ENCODE data around the gene CFAP74.

The CFAP74 gene

GRCh38 chr1:1925437-1926345, 77.9 kb downstream of the CFAP74 start:
- no peak overlapping the region for H2BK120ac ChIP-seq (ENCODE audit: low read depth, low read length)
- no peak for DNase-seq
- WGBS (ENCODE audit: extremely low coverage, insufficient coverage, low lambda C conversion rate) = no CpG with 5 or more reads among the region's 27 CpGs

DNA sequence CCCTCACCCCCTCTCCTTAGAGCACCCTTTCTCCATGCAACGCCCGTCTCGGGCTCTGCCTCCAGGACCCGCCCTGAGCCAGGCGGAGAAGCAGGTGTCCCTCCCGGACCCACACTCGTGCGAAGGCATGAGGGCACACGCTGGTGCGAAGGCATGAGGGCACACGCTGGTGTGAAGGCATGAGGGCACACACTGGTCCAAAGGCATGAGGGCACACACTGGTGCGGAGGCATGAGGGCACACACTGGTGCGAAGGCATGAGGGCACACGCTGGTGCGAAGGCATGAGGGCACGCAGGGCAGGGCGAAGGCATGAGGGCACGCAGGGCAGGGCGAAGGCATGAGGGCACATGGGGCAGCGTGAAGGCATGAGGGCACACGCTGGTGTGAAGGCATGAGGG, 78.7 kb downstream of the CFAP74 start:
- Histone ChIP-seq H3K9ac (ENCODE audit: low read length) (no peak overlapping the region), H2BK120ac (ENCODE audit: low read depth, low read length) (no peak overlapping the region), H4K8ac (ENCODE audit: low read depth, low read length) (no peak overlapping the region), H2BK15ac (replicated peaks; ENCODE audit: low read depth) (no peak overlapping the region), H3K4me3 (ENCODE audit: low read length) (no peak overlapping the region), H3K56ac (ENCODE audit: low read length) (no peak overlapping the region), H3K23ac (ENCODE audit: low read length) (no peak overlapping the region), H3K36me3 (ENCODE audit: control insufficient read depth, insufficient read depth, low read length) (no peaks in the 10 kb centered on the region), H3K27me3 (ENCODE audit: insufficient read depth, low read length, poor library complexity) (no peaks in the 10 kb centered on the region), H3K27ac (ENCODE audit: low read depth, low read length) (no peak overlapping the region), H2AK5ac (ENCODE audit: low read length) (no peak overlapping the region), H3K79me1 (ENCODE audit: low read length) (no peaks in the 10 kb centered on the region), H3K4me2 (ENCODE audit: low read length) (no peak overlapping the region), H3K79me2 (ENCODE audit: control insufficient read depth, insufficient read depth, low read length) (no peaks in the 10 kb centered on the region), H4K5ac (ENCODE audit: low read length) (no peak overlapping the region), H2BK5ac (ENCODE audit: low read length) (no peak overlapping the region), H3K4ac (ENCODE audit: low read depth, low read length) (no peak overlapping the region), H3K4me1 (ENCODE audit: control insufficient read depth, low read depth, low read length) (peaks cover 1% of the 10 kb centered on the region), H3K18ac (ENCODE audit: low read length) (no peak overlapping the region)
- no peak for DNase-seq
- WGBS (ENCODE audit: extremely low coverage, insufficient coverage, low lambda C conversion rate) = no CpG with 5 or more reads among the region's 21 CpGs

More at GRCh38 chr1:1925437-1926345, 77.9 kb downstream of the CFAP74 start:
- Histone ChIP-seq H2AK5ac (ENCODE audit: low read length) (no peak overlapping the region), H3K36me3 (ENCODE audit: control insufficient read depth, insufficient read depth, low read length) (no peaks in the 10 kb centered on the region), H3K79me1 (ENCODE audit: low read length) (no peaks in the 10 kb centered on the region), H4K8ac (ENCODE audit: low read depth, low read length) (no peak overlapping the region), H2BK15ac (replicated peaks; ENCODE audit: low read depth) (no peak overlapping the region), H3K4me1 (ENCODE audit: control insufficient read depth, low read depth, low read length) (no peaks in the 10 kb centered on the region), H3K4me2 (ENCODE audit: low read length) (no peak overlapping the region), H4K5ac (ENCODE audit: low read length) (no peak overlapping the region), H3K23ac (ENCODE audit: low read length) (no peak overlapping the region), H3K18ac (ENCODE audit: low read length) (no peak overlapping the region), H3K56ac (ENCODE audit: low read length) (no peak overlapping the region), H3K4me3 (ENCODE audit: low read length) (no peak overlapping the region), H3K27me3 (ENCODE audit: insufficient read depth, low read length, poor library complexity) (no peaks in the 10 kb centered on the region), H3K27ac (ENCODE audit: low read depth, low read length) (no peak overlapping the region), H3K79me2 (ENCODE audit: control insufficient read depth, insufficient read depth, low read length) (no peaks in the 10 kb centered on the region), H3K9ac (ENCODE audit: low read length) (no peak overlapping the region), H3K4ac (ENCODE audit: low read depth, low read length) (no peak overlapping the region), H2BK5ac (ENCODE audit: low read length) (no peak overlapping the region)

GRCh38 chr1:1924386-1924785, 79.2 kb downstream of the CFAP74 start:
- no CpG with 5 or more reads among the region's 18 CpGs for WGBS (ENCODE audit: extremely low coverage, insufficient coverage, low lambda C conversion rate)
- Histone ChIP-seq H3K4me3 (ENCODE audit: low read length) (no peak overlapping the region), H3K23ac (ENCODE audit: low read length) (no peak overlapping the region), H3K36me3 (ENCODE audit: control insufficient read depth, insufficient read depth, low read length) (no peaks in the 10 kb centered on the region), H2BK5ac (ENCODE audit: low read length) (no peak overlapping the region), H3K79me2 (ENCODE audit: control insufficient read depth, insufficient read depth, low read length) (no peaks in the 10 kb centered on the region), H3K56ac (ENCODE audit: low read length) (no peak overlapping the region), H3K4me2 (ENCODE audit: low read length) (no peak overlapping the region), H3K9ac (ENCODE audit: low read length) (no peak overlapping the region), H3K18ac (ENCODE audit: low read length) (no peak overlapping the region), H2BK15ac (replicated peaks; ENCODE audit: low read depth) (no peak overlapping the region), H2BK120ac (ENCODE audit: low read depth, low read length) (no peak overlapping the region), H4K5ac (ENCODE audit: low read length) (no peak overlapping the region), H3K27ac (ENCODE audit: low read depth, low read length) (no peak overlapping the region), H3K4me1 (ENCODE audit: control insufficient read depth, low read depth, low read length) (peaks cover 3% of the 10 kb centered on the region), H3K27me3 (ENCODE audit: insufficient read depth, low read length, poor library complexity) (no peaks in the 10 kb centered on the region), H3K79me1 (ENCODE audit: low read length) (no peaks in the 10 kb centered on the region), H4K8ac (ENCODE audit: low read depth, low read length) (no peak overlapping the region), H3K4ac (ENCODE audit: low read depth, low read length) (no peak overlapping the region), H2AK5ac (ENCODE audit: low read length) (no peak overlapping the region)
- DNase-seq = no peak

GRCh38 chr1:1922956-1923833, 80.4 kb downstream of the CFAP74 start:
- H3K56ac ChIP-seq (ENCODE audit: low read length) = no peak overlapping the region
- H3K79me1 ChIP-seq (ENCODE audit: low read length) = no peaks in the 10 kb centered on the region
- H3K36me3 ChIP-seq (ENCODE audit: control insufficient read depth, insufficient read depth, low read length) = no peaks in the 10 kb centered on the region
- no peak overlapping the region for H3K4me2 ChIP-seq (ENCODE audit: low read length)
- H3K4ac ChIP-seq (ENCODE audit: low read depth, low read length) = no peak overlapping the region
- H3K27ac ChIP-seq (ENCODE audit: low read depth, low read length) = no peak overlapping the region
- no CpG with 5 or more reads among the region's 29 CpGs for WGBS (ENCODE audit: extremely low coverage, insufficient coverage, low lambda C conversion rate)
- H3K4me1 ChIP-seq (ENCODE audit: control insufficient read depth, low read depth, low read length) = peaks cover 7% of the 10 kb centered on the region
- H3K79me2 ChIP-seq (ENCODE audit: control insufficient read depth, insufficient read depth, low read length) = no peaks in the 10 kb centered on the region
- no peak overlapping the region for H2BK5ac ChIP-seq (ENCODE audit: low read length)
- H3K18ac ChIP-seq (ENCODE audit: low read length) = no peak overlapping the region
- no peak overlapping the region for H4K5ac ChIP-seq (ENCODE audit: low read length)
- no peak overlapping the region for H2BK15ac ChIP-seq (replicated peaks; ENCODE audit: low read depth)
- no peak overlapping the region for H4K8ac ChIP-seq (ENCODE audit: low read depth, low read length)
- H2AK5ac ChIP-seq (ENCODE audit: low read length) = no peak overlapping the region
- no peak overlapping the region for H3K23ac ChIP-seq (ENCODE audit: low read length)
- no peak overlapping the region for H3K9ac ChIP-seq (ENCODE audit: low read length)
- DNase-seq = no peak
- no peak overlapping the region for H2BK120ac ChIP-seq (ENCODE audit: low read depth, low read length)
- H3K27me3 ChIP-seq (ENCODE audit: insufficient read depth, low read length, poor library complexity) = no peaks in the 10 kb centered on the region
- no peak overlapping the region for H3K4me3 ChIP-seq (ENCODE audit: low read length)

GRCh38 chr1:1922702-1922955, 81.0 kb downstream of the CFAP74 start:
- no peak overlapping the region for H2AK5ac ChIP-seq (ENCODE audit: low read length)
- H3K27me3 ChIP-seq (ENCODE audit: insufficient read depth, low read length, poor library complexity) = no peaks in the 10 kb centered on the region
- H3K36me3 ChIP-seq (ENCODE audit: control insufficient read depth, insufficient read depth, low read length) = no peaks in the 10 kb centered on the region
- no peaks in the 10 kb centered on the region for H3K79me1 ChIP-seq (ENCODE audit: low read length)
- no peak overlapping the region for H4K8ac ChIP-seq (ENCODE audit: low read depth, low read length)
- H4K5ac ChIP-seq (ENCODE audit: low read length) = no peak overlapping the region
- no peak overlapping the region for H3K56ac ChIP-seq (ENCODE audit: low read length)
- no peak overlapping the region for H2BK5ac ChIP-seq (ENCODE audit: low read length)
- no peak overlapping the region for H3K4me2 ChIP-seq (ENCODE audit: low read length)
- H3K4me1 ChIP-seq (ENCODE audit: control insufficient read depth, low read depth, low read length) = peaks cover 7% of the 10 kb centered on the region
- WGBS (ENCODE audit: extremely low coverage, insufficient coverage, low lambda C conversion rate) = no CpG with 5 or more reads among the region's 6 CpGs
- no peak overlapping the region for H3K18ac ChIP-seq (ENCODE audit: low read length)
- no peaks in the 10 kb centered on the region for H3K79me2 ChIP-seq (ENCODE audit: control insufficient read depth, insufficient read depth, low read length)
- H3K4ac ChIP-seq (ENCODE audit: low read depth, low read length) = no peak overlapping the region
- H3K23ac ChIP-seq (ENCODE audit: low read length) = no peak overlapping the region
- no peak overlapping the region for H3K27ac ChIP-seq (ENCODE audit: low read depth, low read length)
- H2BK15ac ChIP-seq (replicated peaks; ENCODE audit: low read depth) = no peak overlapping the region
- no peak overlapping the region for H3K4me3 ChIP-seq (ENCODE audit: low read length)
- DNase-seq = no peak
- H3K9ac ChIP-seq (ENCODE audit: low read length) = no peak overlapping the region
- no peak overlapping the region for H2BK120ac ChIP-seq (ENCODE audit: low read depth, low read length)
